T-helper 22 cell (primary cell): ENCODE data around the gene ZNF689.
A peak's percentile ranks its signal among the peaks of the same experiment; 100 is the strongest.
"Not testable (repeated sequence)": the region's sequence is repeated elsewhere in the genome, so short reads cannot be mapped to it uniquely, and the experiment has no call there.

ENCODE experiments used
- DNase-seq: peaks from one replicate; pipeline ENCODE4 v3.0.0-alpha.2; 2020; ENCODE audit warnings: low read depth

ZNF689 gene

GRCh38 chr16:30636599-30636998, 26.4 kb upstream of the ZNF689 start:
- DNase-seq = no peak

DNA sequence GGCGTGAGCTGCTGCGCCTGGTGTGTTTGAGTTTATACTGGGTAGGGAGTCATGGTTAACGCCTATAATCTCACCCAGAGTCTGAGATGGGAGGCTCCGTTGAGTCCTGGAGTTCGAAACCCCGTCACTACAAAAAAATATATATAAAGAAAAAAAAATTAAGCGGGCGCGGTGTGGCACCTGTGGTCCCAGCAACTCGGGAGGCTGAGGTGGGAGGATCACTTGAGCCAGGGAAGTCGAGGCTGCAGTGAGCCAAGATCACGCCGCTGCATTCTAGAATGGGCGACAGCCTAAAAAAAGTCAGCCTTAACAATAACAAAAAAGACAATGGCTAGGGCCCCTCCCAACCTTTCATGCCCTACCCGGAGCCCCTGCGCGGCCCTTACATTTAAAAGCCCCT, 23.3 kb upstream of the ZNF689 start:
- no peak for DNase-seq

DNA sequence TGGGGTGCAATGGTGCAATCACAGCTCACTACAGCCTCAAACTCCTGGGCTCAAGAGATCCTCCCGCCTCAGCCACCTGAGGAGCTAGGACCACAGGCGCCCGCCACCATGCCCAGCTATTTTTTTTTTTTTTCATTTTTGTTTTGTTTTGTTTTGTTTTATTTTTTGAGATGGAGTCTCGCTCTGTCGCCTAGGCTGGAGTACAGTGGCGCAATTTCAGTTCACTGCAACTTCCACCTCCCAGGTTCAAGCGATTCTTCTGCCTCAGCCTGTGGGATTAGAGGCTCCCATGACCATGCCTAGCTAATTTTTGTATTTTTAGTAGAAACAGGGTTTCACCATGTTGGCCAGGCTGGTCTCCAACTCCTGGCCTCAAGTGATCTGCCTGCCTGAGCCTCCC, 22.3 kb upstream of the ZNF689 start:
- not testable (repeated sequence) for DNase-seq

DNA sequence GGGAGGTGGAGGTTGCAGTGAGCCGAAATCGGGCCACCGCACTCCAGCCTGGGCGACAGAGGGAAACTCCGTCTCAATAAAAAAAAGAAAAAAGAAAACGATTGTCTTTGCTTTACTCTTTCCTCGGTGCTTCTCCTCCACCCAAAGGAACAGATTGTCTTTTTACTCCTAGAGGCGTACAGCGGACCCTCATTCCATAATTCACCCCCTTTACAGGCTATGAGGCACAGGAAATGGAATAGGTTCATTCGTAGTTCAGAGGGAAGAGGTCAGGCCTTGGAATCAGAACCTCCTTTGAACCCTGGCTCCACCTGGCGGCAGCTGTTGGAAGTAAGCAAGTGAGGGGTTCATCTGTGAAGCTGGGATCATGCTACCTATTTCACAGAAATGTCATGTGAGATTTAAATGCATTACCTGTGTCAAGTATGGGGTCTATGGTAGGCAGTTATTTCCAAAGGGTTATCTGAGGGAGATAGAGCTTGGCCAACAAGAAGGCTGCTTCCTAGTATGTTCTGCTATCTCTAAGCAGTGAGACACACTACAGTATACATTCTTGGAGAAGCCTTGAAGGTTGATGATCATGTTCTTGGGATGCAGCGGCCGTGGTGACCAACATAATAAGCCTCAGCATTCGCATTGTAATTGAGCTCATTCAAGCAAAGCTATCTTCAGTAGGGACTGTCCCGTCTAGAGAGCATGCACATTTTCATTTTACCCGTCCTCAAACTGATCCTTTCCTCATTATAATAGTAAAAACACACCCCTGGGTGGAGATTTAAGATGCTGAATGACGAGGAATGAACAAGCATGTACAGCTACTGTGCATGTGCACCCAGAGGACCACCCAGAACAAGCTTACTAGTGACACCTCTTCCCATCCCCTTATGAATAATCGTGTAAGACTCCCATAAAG, 18.7 kb upstream of the ZNF689 start:
- DNase-seq = peak; percentile 58

- no peak for DNase-seq
Observed at GRCh38 chr16:30626236-30626635, 16.0 kb upstream of the ZNF689 start.

DNA sequence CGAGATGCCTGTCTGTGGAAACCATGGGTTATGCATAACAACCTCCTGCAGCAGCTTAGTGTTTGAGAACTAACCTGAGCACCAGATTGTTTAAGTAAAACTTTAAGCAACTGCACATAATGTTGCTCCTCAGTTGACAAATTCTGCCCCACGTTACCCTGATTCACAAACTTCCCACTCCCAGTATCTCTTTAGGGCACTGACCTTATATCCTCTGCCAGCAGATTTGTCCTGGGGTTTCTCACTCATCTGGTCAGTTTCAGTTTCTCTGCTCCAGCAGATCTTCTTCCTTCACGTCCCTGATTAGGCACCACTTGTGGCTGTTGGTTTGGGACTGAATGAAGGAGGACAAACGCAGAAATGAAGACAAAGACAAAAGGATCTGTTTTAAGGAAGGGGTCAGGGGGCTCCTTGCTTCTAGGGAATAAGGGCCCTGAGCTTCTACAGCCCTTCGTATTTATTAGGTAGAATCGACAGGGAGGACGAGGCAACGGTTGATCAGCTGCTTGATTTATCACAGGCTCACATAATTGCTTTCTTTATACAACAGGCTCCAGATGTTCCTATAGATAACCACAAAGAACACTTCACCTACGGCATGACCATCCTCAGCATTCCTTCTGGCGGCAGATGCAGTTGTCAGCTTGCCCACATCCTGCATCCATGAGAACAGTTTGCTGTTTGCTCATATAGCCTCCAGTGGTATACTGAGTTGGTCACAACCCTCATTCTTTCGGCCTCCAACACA, 13.5 kb upstream of the ZNF689 start:
- no peak for DNase-seq

GRCh38 chr16:30622455-30623032, 12.4 kb upstream of the ZNF689 start:
- no peak for DNase-seq

GRCh38 chr16:30621765-30622164, 11.6 kb upstream of the ZNF689 start:
- DNase-seq = no peak

DNA sequence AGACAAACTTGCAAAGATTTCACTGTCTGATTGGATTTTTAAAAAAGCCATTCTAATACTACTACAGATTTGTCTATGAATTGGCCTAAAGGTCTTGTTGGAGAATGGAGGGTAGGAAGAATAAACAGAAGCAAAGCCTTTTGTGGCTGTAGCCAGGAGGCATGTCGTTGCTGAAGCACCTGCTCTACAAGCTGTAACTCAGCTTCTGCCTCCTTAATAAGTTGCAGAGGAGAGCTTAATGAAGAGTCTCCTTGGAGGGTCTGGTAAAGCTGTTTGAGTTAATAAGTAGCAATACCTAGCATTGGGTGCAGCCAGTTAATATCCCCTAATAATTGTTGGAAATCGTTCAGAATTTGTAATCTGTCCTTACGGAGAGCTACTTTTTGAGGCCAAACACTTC, 10.0 kb upstream of the ZNF689 start:
- DNase-seq = no peak

- DNase-seq = no peak
Observed at GRCh38 chr16:30619638-30620037, 9.4 kb upstream of the ZNF689 start.

DNA sequence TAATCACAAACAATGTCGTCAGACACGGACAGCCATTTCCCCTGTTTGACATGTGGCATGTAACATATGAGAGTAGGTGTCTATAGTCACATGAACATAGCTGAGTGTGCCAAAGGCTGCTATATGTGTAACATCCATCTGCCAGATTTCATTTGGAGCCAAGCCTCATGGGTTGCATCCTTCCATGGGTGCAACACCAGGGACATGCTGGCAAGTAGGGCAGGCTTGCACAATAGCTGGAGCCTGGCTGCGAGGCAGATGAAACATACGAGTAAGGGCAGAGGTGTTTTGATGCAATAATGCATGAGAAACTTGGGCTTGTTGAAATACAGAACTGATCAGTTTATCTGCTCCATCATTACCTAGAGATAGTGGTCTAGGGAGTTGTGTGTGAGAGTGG, 9.0 kb upstream of the ZNF689 start:
- DNase-seq = no peak

DNA sequence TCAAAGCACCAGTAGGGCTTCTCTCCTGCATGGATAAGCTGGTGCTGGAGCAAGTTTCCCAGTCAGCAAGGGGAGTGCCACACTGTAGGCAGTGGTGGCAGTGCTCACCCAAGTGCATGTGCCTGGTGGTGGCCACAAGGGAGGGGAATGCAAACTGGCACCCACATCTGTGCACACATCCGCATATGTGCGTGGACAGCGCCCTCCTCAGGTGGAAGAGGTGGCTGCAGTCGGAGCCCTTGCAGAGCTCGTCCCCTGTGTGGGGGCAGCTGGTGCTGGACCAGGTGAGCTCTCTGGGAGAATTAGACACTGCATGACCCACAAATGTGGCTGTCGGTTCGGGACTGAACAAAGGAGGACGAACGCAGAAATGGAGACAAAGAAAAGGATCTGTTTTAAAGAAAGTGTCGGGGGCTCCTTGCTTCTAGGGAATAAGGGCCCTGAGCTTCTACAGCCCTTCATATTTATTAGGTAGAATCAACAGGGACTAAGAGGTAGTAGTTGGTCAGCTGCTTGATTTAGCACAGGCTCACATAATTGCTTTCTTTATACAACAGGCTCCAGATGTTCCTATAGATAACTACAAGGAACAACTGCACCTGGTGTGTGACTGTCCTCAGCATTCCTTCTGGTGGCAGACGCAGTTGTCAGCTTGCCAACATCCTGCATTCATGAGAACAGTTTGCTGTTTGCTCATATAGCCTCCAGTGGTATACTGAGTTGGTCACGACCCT, 5.3 kb upstream of the ZNF689 start:
- peak; percentile 37 for DNase-seq

- no peak for DNase-seq
Observed at GRCh38 chr16:30609002-30609925, 925 bp downstream of the ZNF689 start.

DNA sequence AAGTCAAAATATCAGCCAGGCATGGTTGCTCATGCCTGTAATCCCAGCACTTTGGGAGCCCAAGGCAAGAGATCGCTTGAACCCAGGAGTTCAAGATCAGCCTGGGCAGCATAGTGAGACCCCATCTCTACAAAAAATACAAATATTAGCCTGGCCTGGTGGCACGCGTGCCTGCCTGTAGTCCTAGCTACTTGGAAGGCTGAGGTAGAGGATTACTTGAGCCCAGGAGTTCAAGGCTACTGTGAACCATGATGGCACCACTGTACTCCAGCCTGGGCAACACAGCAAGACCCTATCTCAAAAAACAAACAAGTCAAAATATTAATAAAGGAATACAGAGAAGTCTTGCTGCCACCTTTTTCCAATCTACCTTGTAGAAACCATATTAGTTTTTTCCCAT, 4.2 kb downstream of the ZNF689 start:
- DNase-seq = no peak

DNA sequence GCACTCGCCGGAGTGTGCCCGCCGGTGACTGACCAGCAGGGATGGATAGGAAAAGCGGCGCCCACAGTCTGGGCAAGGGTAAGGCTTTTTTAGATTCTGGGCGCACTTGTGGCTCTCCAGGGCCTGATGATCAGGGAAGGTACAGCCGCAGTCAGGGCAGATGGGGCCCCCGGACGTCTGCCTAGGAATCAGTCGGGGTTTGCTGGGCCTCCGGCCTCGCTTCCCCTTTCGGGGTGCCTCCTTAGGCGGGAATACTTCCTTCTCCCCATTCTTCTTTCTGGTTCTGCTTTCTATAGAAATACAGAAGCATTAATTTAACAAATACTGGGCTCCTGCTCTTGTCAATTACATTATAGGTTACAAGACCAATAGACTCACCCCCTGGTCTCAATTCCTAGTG, 5.0 kb downstream of the ZNF689 start:
- DNase-seq = no peak

- no peak for DNase-seq
Observed at GRCh38 chr16:30604316-30604947, 5.8 kb downstream of the ZNF689 start.

DNA sequence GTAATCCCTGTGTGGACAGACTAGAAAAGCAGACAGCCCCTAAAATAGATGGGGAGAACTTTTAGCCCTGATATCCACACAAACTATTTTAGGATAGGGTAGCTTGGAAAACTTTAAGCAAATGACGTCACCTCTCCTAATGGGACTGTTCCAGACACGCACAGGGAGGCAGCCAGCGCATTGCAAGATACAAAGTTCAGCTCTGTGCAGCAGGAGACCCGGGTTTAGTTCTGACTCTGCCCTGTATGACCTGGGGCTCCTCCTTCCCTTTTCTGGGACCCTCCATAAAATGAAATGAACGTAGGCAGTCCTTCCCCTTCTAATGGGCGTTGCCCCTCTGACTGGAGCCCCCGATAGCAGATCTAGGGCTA, 6.3 kb downstream of the ZNF689 start:
- DNase-seq = no peak

DNA sequence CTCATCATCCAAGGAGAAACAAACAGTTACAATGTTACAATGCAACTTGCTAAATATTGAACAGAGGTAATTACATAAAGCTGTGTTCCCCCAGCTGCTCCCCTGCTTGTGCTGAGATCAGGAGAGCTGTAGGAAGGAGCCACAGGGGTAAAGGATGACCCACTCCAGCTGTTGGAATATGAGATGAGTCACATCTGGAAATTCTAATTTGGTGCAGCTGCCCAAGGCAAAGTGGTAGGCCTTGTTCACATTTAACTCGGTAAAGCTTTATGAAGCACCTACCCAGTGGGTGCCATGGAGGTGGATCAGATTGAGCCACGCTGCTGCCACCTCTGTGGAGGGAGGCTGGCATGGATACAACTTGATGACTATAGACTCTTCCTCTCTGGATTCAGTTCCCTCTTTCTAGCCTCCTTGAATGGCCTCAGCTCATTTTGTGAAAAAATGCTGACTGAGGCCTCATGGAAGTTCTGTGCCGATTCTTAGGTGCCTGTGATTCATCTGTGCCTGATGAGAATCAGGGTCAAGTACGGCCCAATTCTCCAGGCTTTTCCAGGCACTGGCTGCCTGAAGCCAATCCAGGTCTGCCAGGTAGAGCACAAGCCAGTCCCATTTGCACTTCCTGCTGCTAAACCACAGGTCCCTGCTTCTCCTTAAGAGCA, 7.4 kb downstream of the ZNF689 start:
- no peak for DNase-seq

DNA sequence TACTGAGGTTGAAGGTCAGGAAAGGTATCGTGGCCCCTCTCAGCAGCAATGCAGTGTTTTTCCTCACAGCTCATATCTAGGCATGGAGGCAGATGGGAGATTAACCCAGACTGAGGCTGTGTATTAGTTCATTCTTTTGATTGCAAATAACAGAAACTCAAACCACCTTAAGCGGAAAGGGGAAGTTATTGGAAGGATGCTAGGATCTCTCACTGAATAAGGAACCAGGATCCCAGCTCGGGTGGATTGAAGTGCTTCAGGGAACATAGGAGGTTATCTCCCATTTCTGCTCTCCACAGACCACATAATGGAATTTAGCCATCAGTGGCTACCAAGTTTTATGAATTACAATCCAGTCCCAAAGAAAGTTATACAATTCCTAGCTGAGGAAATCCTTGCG, 8.2 kb downstream of the ZNF689 start:
- no peak for DNase-seq

DNA sequence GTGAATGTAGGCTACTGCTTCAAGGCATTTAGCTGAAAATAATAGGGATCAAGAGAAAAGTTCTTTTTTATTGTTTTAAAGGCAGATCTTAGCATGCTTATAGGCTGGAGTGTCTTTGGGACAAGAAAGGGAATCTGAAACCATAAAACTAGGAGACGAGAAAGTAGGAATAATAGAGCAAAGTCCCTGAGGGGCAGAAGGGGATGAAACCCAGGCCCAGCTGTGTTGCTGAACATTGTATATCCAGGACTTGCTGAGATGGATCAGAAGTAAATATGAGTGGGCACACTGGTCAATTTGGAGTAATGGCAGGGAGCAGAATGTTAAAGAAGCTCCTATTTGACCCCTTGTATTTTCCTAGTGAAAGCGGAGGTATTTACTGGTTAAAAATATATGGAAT, 9.3 kb downstream of the ZNF689 start:
- no peak for DNase-seq
